CD4-positive, alpha-beta T cell (primary cell): Measurements from ENCODE around the gene CABCOCO1. TPM values are rescaled to one million over a fixed set of nuclear protein-coding genes. Genes with fewer than 3 reads are reported as not detected.

Experiments used
- ATAC-seq: fragments of 200-7000 bp; cut with Tn5 transposase; one replicate; pipeline ENCODE4 v1.10.0; 2022; ENCODE audit warnings: mild to moderate bottlenecking; ENCODE audit not compliant: poor library complexity
- CTCF ChIA-PET: fragments of 350-600 bp; sonication (Branson Sonifier 250); formaldehyde crosslinking; loops from one replicate; lab custom pipeline; 2021; ENCODE audit warnings: antibody characterized with exemption, inconsistent platforms; lab: Charles Lee
- POLR2A ChIA-PET: fragments of 350-600 bp; sonication (Branson Sonifier 250); formaldehyde crosslinking; loops from one replicate; lab custom pipeline; 2021; ENCODE audit warnings: antibody characterized with exemption, inconsistent platforms; lab: Charles Lee
- DNase-seq, 14 experiments: peaks; one replicate each; pipeline ENCODE4 v3.0.0-alpha.2; 2013 to 2020; ENCODE audit warnings: mixed read lengths in 2 of 14
- H3K27ac ChIP-seq, 2 donors: one replicate each; pipeline versions ENCODE4 v1.5.1 to v1.7.0; 2013; ENCODE audit warnings: low read length in 2 of 2, low read depth in 1 of 2, mild to moderate bottlenecking in 1 of 2
- H3K27me3 ChIP-seq, 2 experiments: 1 replicate in 1 of 2; 2 replicates in 1 of 2; pipeline versions ENCODE4 v1.6.1 to v1.7.0; 2013; ENCODE audit warnings: low read length in 2 of 2, control low read depth in 1 of 2, mild to moderate bottlenecking in 1 of 2, moderate library complexity in 1 of 2; ENCODE audit not compliant: insufficient read depth in 2 of 2, control insufficient read depth in 1 of 2
- H3K36me3 ChIP-seq: one replicate; pipeline ENCODE4 v1.6.1; 2013; ENCODE audit warnings: low read length, control low read depth; ENCODE audit not compliant: insufficient read depth
- H3K4me1 ChIP-seq: one replicate; pipeline ENCODE4 v1.6.1; 2013; ENCODE audit warnings: low read length, control low read depth; ENCODE audit not compliant: insufficient read depth
- H3K4me3 ChIP-seq: one replicate; pipeline ENCODE4 v1.5.1; 2013; ENCODE audit warnings: mild to moderate bottlenecking, low read length, moderate library complexity
- H3K9me3 ChIP-seq, 2 experiments: 1 replicate in 1 of 2; 2 replicates in 1 of 2; pipeline versions ENCODE4 v1.6.1 to v1.7.0; 2013; ENCODE audit warnings: low read length in 2 of 2, mild to moderate bottlenecking in 2 of 2, control low read depth in 1 of 2, moderate library complexity in 1 of 2; ENCODE audit not compliant: control insufficient read depth in 1 of 2, insufficient read depth in 1 of 2
- H3K27ac Mint-ChIP-seq: one replicate; pipeline ENCODE4 v1.8.0; 2020; ENCODE audit warnings: mixed read lengths
- H3K27me3 Mint-ChIP-seq: one replicate; pipeline ENCODE4 v1.8.0; 2021; ENCODE audit warnings: mixed read lengths
- H3K36me3 Mint-ChIP-seq: one replicate; pipeline ENCODE4 v1.8.0; 2021; ENCODE audit warnings: low read depth, mixed read lengths
- H3K4me1 Mint-ChIP-seq: one replicate; pipeline ENCODE4 v1.8.0; 2021; ENCODE audit warnings: low read depth, mixed read lengths
- H3K4me3 Mint-ChIP-seq: one replicate; pipeline ENCODE4 v1.8.0; 2020; ENCODE audit warnings: mild to moderate bottlenecking, mixed read lengths
- H3K9me3 Mint-ChIP-seq: one replicate; pipeline ENCODE4 v1.8.0; 2020; ENCODE audit warnings: mixed read lengths
- CTCF ChIP-seq: fragments of 200-600 bp; IDR thresholded peaks from one replicate; pipeline ENCODE4 v1.8.0; 2022; ENCODE audit warnings: antibody characterized with exemption, mild to moderate bottlenecking
- intact Hi-C, 2 experiments: fragments of 100-400 bp; cut with DNase I in 1 of 2; cut with micrococcal nuclease in 1 of 2; formaldehyde crosslinking; loops; one replicate each; pipeline versions ENCODE4 v1.15.1 to v1.9.0; 2023 to 2025; cut with DNase I, micrococcal nuclease
- total RNA-seq, 174 experiments: library from RNA in 2 of 174; stranded (reverse) in 2 of 174; gene quantifications; one replicate each; pipeline ENCODE4 v1.2.3 and lab custom pipeline; 2021 to 2026

The CABCOCO1 gene
- total RNA-seq, 2 experiments from 2014 or later = not detected

- H3K27me3 ChIP-seq = no peaks in the 10 kb centered on the region
- H3K9me3 ChIP-seq = no peaks in the 10 kb centered on the region
- Mint-ChIP-seq H3K9me3 (no peaks in the 10 kb centered on the region), H3K27me3 (no peaks in the 10 kb centered on the region), H3K36me3 (no peaks in the 10 kb centered on the region), H3K27ac (no peak overlapping the region), H3K4me1 (no peaks in the 10 kb centered on the region), H3K4me3 (no peak overlapping the region)
- no peaks in the 10 kb centered on the region for H3K4me1 ChIP-seq
- POLR2A ChIA-PET = no interaction called here
- H3K4me3 ChIP-seq = no peak overlapping the region
- DNase-seq (no peak), ATAC-seq (no peak)
- H3K36me3 ChIP-seq = no peaks in the 10 kb centered on the region
- TF ChIP-seq CTCF = no peak
- intact Hi-C loops = no loop called here
- no peak overlapping the region for H3K27ac ChIP-seq
- CTCF ChIA-PET = interaction anchor here (2.4 kb wide), 1 partner anchor 8 kb away, joined by 5 read pairs; no protein-coding TSS in a partner anchor
Measured at GRCh38 chr10:61785473-61786105, 122.9 kb downstream of the CABCOCO1 start.

- intact Hi-C loops = no loop called here
- H3K4me1 ChIP-seq = no peaks in the 10 kb centered on the region
- H3K27me3 ChIP-seq = no peaks in the 10 kb centered on the region
- no peak overlapping the region for H3K4me3 ChIP-seq
- no peak overlapping the region for H3K27ac Mint-ChIP-seq
- H3K36me3 ChIP-seq = no peaks in the 10 kb centered on the region
- no peaks in the 10 kb centered on the region for H3K36me3 Mint-ChIP-seq
- H3K27me3 Mint-ChIP-seq = no peaks in the 10 kb centered on the region
- CTCF ChIA-PET = interaction anchor here (2.4 kb wide), 1 partner anchor 9 kb away, joined by 5 read pairs; no protein-coding TSS in a partner anchor
- H3K4me1 Mint-ChIP-seq = no peaks in the 10 kb centered on the region
- ATAC-seq (no peak), DNase-seq (no peak)
- TF ChIP-seq CTCF = no peak
- POLR2A ChIA-PET = no interaction called here
- no peaks in the 10 kb centered on the region for H3K9me3 Mint-ChIP-seq
- H3K27ac ChIP-seq = no peak overlapping the region
- H3K4me3 Mint-ChIP-seq = no peak overlapping the region
- no peaks in the 10 kb centered on the region for H3K9me3 ChIP-seq
Measured at GRCh38 chr10:61786728-61787127, 124.0 kb downstream of the CABCOCO1 start.

- Mint-ChIP-seq H3K4me3 (no peak overlapping the region), H3K36me3 (no peaks in the 10 kb centered on the region), H3K4me1 (no peaks in the 10 kb centered on the region), H3K27me3 (no peaks in the 10 kb centered on the region), H3K9me3 (no peaks in the 10 kb centered on the region), H3K27ac (no peak overlapping the region)
- H3K4me3 ChIP-seq = no peak overlapping the region
- CTCF ChIA-PET = interaction anchor here (2.4 kb wide), 1 partner anchor 9 kb away, joined by 5 read pairs; no protein-coding TSS in a partner anchor
- POLR2A ChIA-PET = no interaction called here
- intact Hi-C loops = no loop called here
- ATAC-seq (no peak), DNase-seq (no peak)
- no peaks in the 10 kb centered on the region for H3K4me1 ChIP-seq
- no peaks in the 10 kb centered on the region for H3K36me3 ChIP-seq
- no peak overlapping the region for H3K27ac ChIP-seq
- H3K27me3 ChIP-seq = no peaks in the 10 kb centered on the region
- H3K9me3 ChIP-seq = no peaks in the 10 kb centered on the region
- no peak for TF ChIP-seq CTCF
Measured at GRCh38 chr10:61787170-61787569, 124.4 kb downstream of the CABCOCO1 start.
